K562 (cell line): ENCODE data around the gene OTOGL. TPM values are rescaled to one million over a fixed set of nuclear protein-coding genes. Genes with fewer than 3 reads are reported as not detected.

ENCODE experiments used
- CXXC5 ChIP-seq: fragments of 250-450 bp; sonication (Bioruptor Pico); IDR thresholded peaks from 2 replicates; pipeline ENCODE4 v1.8.0; 2022; ENCODE audit warnings: inconsistent platforms, mild to moderate bottlenecking, moderate library complexity
- EHMT2 ChIP-seq: fragments of 450-650 bp; IDR thresholded peaks from 2 replicates; pipeline ENCODE4 v1.6.1; 2018; ENCODE audit warnings: antibody characterized with exemption
- EP400 ChIP-seq: fragments of 450-650 bp; IDR thresholded peaks from 2 replicates; pipeline ENCODE4 v1.6.1; 2017; ENCODE audit warnings: antibody characterized with exemption, mild to moderate bottlenecking, moderate library complexity
- MAZ ChIP-seq, 2 experiments: fragments of 450-650 bp in 1 of 2; sonication (generic) in 1 of 2; formaldehyde crosslinking; IDR thresholded peaks in 1 of 2; conservative IDR thresholded peaks in 1 of 2; 2 replicates each; pipeline versions ENCODE4 v1.4.0 to v1.5.0; 2020; ENCODE audit warnings: mild to moderate bottlenecking in 1 of 2, missing genetic modification reagents in 1 of 2
- NFRKB ChIP-seq: fragments of 450-650 bp; IDR thresholded peaks from 2 replicates; pipeline ENCODE4 v1.6.1; 2016; ENCODE audit warnings: low read depth
- PHF20 ChIP-seq: fragments of 450-650 bp; IDR thresholded peaks from 2 replicates; pipeline ENCODE4 v1.6.1; 2018; ENCODE audit not compliant: partially characterized antibody
- SUPT5H ChIP-seq: fragments of 450-650 bp; IDR thresholded peaks from 2 replicates; pipeline ENCODE4 v1.6.1; 2016
- TAF7 ChIP-seq: fragments of 450-650 bp; IDR thresholded peaks from 2 replicates; pipeline ENCODE4 v1.6.1; 2016; ENCODE audit warnings: missing genetic modification characterization, missing compliant biosample characterization
- YY1 ChIP-seq, 3 experiments: IDR thresholded peaks; 2 replicates each; pipeline ENCODE4 v1.6.1; 2011; ENCODE audit warnings: low read length in 2 of 3, mild to moderate bottlenecking in 2 of 3, moderate library complexity in 2 of 3, borderline replicate concordance in 1 of 3, control low read depth in 1 of 3, low read depth in 1 of 3; ENCODE audit not compliant: insufficient read depth in 3 of 3, insufficient replicate concordance in 2 of 3, control insufficient read depth in 1 of 3, insufficient read length in 1 of 3; ENCODE audit errors: extremely low read depth in 1 of 3
- ZNF592 ChIP-seq: fragments of 450-650 bp; IDR thresholded peaks from 2 replicates; pipeline ENCODE4 v1.6.1; 2017; ENCODE audit warnings: antibody characterized with exemption, mild to moderate bottlenecking
- polyA plus RNA-seq, 8 experiments: library from polyadenylated mRNA; depleted of rRNA in 4 of 8; stranded (reverse) in 5 of 8; unstranded in 3 of 8; fragments of >200 nt; fragmentation: Nextera tagmentation in 2 of 8; fragmentation: Illumina TruSeq in 1 of 8; extraction: Ambion mirVana in 2 of 8; extraction: Trizol in 1 of 8; gene quantifications; 2 replicates each; pipeline versions ENCODE4 v1.2.1 to v1.2.3, GENCODE V29; 2011 to 2014; ENCODE audit warnings: inconsistent platforms in 1 of 8, missing spikeins in 1 of 8
- total RNA-seq, 7 experiments: library from RNA; depleted of rRNA in 6 of 7; stranded (reverse); fragments of >200 nt in 6 of 7; fragmentation: Illumina TruSeq in 2 of 7; extraction: Trizol in 2 of 7; gene quantifications; 2 replicates each; pipeline versions ENCODE4 v1.2.1 to v1.2.3, GENCODE V29; 2011 to 2021; ENCODE audit warnings: low replicate concordance in 1 of 7

OTOGL gene
- total and polyA plus RNA-seq, 9 of the 15 experiments (the other 6 are each of a cell fraction or from before 2014, with no cell fraction given): 0.02 to 0.03 TPM; not detected in 7

- TF ChIP-seq EP400 (peak; percentile 52), NFRKB (peak; percentile 89), ZNF592 (0 out of 2 replicates have a peak, but pooled peaks have one; percentile 23), PHF20 (peak; percentile 45), CXXC5 (CRISPR knock-in tag) (0 out of 2 replicates have a peak, but pooled peaks have one; percentile 17), EHMT2 (0 out of 2 replicates have a peak, but pooled peaks have one; percentile 50), SUPT5H (0 out of 2 replicates have a peak, but pooled peaks have one; percentile 28), MAZ (CRISPR knock-in tag; conservative IDR thresholded peaks at IDR 0.05 in 1 of 2, IDR thresholded peaks at IDR 0.05 in 1 of 2) (0 out of 4 replicates have a peak, but pooled peaks of 1 of the 2 experiments have one; percentile 30), TAF7 (tag) (peak; percentile 75), YY1 (IDR thresholded peaks at IDR 0.05; ENCODE audit: borderline replicate concordance in 1 of 3, control insufficient read depth in 1 of 3, extremely low read depth in 1 of 3, insufficient read depth in 3 of 3, insufficient read length in 1 of 3, insufficient replicate concordance in 2 of 3, low read depth in 1 of 3, low read length in 2 of 3) (peak in 1 of 3 experiments; percentile 34)
- TF ChIP-seq, all 486 proteins: peak for 16; not testable (repeated sequence) for 470
Measured at GRCh38 chr12:80149547-80150313, 50.4 kb downstream of the OTOGL start (continued).
